D341Med (cell line): Measurements from ENCODE around the gene MYORG.
A peak's percentile ranks its signal among the peaks of the same experiment; 100 is the strongest.
"Not testable (repeated sequence)": the region's sequence is repeated elsewhere in the genome, so short reads cannot be mapped to it uniquely, and the experiment has no call there.

Experiments
- DNase-seq: peaks from one replicate; pipeline ENCODE4 v3.0.0; 2012; ENCODE audit warnings: low spot score

Gene MYORG

GRCh38 chr9:34368796-34369195 lies 7.9 kb downstream of the MYORG start:
- not testable (repeated sequence) for DNase-seq

DNA sequence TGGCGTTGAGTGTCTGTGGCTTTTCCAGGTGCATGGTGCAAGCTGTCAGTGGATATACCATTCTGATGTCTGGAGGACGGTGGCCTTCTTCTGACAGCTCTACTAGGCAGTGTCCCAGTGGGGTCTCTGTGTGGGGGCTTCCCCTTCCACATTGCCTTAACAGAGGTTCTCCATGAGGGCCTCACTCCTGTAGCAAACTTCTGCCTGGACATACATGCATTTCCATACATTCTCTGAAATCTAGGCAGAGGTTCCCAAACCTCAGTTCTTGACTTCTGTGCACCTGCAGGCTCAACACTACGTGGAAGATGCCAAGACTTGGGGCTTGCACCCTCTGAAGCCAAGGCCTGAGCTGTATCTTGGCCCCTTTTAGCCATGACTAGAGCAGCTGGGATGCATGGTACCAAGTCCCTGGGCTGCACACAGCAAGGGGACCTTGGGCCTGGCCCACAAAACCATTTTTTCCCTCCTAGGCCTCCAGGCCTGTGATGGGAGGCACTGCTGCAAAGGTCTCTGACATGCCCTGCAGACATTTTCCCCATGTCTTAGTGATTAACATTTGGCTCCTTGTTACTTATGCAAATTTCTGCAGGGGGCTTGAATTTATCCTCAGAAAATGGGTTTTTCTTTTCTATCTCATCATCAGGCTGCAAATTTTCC lies 8.8 kb downstream of the MYORG start:
- not testable (repeated sequence) for DNase-seq

- no peak for DNase-seq
Measured at GRCh38 chr9:34366365-34366764, 10.3 kb downstream of the MYORG start.

DNA sequence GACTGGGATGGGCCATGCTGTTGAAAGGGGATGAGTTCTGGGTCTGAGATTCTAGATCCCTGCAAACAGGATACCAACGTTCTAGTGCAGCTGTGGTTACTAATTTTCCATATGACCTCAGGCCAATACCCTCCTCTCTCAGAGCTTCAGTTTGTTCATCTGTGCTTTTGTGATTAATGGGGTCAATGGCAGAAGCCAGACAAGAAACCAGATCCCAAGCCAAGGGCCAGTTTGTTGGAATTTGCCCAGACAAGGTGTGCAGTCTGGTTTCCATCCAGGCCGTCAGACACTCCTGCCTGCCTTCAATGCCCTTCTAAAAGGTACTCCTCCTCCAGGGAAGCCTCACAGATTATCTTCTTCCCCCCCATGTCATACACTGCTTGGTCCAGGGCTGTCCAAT lies 11.4 kb downstream of the MYORG start:
- DNase-seq = no peak

- DNase-seq = peak; percentile 60
Measured at GRCh38 chr9:34363619-34364351, 12.9 kb downstream of the MYORG start.

DNA sequence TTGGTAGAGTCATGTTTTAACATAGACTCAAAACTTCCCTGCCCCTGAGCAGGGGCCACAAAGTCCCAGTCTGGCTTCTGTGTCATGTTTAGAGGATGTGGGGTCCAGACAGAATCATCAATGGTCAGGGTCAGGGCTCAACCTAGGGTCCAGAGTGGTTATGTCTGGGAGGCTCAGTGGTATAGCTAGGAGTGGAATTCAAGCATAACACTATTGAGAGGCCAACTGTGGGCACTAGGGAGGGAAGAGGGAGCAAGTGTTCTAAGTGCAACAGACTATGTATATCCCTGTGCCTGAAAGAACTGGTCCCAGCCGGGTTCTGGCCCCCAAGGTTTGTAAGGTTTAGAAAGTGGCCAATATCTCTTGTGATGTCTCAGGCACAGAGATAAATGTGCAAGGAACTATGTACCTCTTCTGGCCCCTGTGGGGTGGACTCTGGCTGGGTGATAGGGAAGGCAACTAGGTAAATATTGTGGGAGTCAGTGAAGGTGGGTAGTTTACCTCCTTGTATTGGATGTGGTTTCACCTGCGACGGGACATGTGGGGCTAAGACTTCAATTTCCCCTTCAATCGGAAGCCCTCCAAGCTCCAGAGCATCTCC lies 14.0 kb downstream of the MYORG start:
- no peak for DNase-seq

- not testable (repeated sequence) for DNase-seq
Measured at GRCh38 chr9:34352957-34353356, 23.7 kb downstream of the MYORG start.

- DNase-seq = not testable (repeated sequence)
Measured at GRCh38 chr9:34352122-34352652, 24.5 kb downstream of the MYORG start.

- DNase-seq = no peak
Measured at GRCh38 chr9:34349324-34349723, 27.4 kb downstream of the MYORG start.

DNA sequence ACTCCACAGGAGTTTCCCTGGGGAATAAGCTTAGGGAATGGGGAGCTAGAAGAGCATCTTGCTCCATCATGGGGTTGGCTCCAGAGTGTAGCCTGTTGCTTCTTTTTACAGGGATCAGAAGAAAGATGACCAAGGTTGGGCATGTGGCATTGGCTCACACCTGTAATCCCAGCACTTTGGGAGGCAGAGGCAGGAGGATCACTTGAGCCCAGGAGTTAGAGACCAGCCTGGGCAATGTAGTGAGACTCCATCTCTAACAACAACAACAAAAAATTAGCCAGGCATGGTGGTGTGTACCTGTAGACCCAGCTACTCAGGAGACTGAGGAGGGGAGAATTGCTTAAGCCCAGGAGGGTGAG lies 28.9 kb downstream of the MYORG start:
- no peak for DNase-seq

DNA sequence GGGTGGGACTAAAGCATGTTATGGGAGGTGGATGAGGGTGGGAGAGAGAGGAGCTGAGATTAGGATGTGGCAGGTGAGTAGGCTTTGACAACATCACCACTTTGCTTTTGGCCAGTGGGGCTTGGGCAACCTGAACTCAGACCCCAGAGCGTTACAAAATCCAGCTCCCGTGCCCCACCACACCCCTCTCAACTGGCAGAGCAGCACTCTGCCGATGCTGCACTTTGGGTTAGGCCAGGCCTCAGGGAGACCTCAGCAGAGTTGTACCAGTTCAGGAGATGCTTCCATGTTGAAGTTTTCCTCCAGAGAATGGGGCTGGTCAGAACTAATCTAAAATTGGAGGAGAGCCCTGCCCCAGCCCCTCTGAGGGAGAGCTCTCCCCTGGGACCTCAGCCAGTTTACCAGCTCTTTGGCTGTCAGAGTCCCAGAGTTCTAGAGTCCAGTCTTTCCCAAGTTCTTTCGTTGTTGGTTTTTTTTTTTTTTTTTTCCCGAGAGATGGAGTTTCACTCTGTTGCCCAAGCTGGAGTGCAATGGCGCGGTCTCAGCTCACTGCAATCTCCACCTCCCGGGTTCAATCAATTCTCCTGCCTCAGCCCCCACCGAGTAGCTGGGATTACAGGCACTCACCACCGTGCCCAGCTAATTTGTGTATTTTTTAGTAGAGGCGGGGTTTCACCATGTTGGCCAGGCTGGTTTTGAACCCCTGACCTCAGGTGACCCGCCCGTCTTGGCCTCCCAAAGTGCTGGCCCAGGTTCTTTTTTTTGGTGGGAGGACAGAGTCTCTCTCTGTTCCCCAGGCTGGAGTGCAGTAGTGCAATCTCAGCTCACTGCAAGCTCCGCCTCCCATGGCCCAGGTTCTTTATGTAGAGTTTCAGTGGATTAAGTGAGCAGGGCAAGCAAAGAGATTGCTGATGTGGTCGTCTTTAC lies 29.6 kb downstream of the MYORG start:
- no peak for DNase-seq

GRCh38 chr9:34343605-34344004 lies 33.1 kb downstream of the MYORG start:
- no peak for DNase-seq

GRCh38 chr9:34343090-34343489 lies 33.6 kb downstream of the MYORG start:
- no peak for DNase-seq

DNA sequence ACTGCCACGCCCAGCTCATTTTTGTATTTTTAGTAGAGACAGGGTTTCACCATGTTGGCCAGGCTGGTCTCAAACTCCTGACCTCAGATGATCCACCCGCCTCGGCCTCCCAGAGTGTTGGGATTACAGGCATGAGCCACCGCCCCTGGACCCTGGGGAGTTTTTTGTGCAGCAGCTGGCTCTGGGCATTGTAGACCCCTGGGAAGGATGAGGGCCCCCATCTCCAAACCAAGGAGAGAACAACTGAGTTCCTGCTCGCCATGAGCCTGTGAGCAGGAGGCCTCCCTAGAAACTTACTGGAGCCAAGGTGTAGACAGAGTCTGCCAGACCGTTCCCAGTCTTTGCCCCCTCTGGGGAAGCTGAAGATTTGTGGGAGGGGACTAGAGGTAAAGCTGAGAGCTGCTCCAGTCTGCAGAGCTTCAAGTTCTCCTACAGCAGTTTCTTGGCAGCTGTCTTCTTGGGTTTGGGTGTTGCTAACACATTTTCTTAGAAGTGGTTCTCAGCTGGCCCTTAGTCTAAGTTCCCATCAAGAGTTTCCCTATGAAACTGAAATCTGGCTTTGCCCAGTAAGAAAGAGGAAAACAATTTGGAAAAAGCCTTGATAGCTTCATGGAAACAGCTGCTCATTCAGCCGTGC lies 34.9 kb downstream of the MYORG start:
- DNase-seq = no peak

DNA sequence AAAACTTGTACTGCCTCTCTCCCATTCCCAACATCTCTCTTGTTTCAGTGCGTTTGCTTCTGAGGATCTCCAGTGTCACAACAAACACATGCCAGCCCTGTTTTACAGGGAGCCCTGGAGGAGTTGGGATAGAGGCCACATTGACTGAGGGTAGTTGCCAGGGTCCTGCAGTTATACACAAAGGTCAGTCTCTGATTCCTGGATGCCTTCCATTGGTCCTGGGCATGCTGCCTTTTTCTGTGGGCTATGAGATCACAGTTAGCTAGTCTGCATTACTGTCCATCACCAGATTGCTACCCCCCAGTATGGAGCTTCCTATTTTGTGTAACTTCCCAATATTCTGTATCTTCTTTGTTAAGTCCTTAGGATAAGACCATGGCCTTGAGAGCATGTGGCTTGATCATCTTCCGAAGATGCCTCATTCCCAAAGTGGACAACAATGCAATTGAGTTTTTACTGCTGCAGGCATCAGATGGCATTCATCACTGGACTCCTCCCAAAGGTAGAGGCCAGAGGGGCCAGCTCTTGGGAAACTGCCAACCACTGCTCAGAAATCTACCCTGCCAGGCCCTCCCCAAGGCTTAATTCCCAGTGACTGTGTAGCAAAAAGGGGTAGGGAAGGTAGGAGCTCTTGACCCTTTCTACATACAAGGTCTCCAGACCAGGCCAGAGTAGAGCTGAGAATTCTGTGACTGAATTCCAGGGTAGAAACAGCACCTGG lies 37.9 kb downstream of the MYORG start:
- no peak for DNase-seq

DNA sequence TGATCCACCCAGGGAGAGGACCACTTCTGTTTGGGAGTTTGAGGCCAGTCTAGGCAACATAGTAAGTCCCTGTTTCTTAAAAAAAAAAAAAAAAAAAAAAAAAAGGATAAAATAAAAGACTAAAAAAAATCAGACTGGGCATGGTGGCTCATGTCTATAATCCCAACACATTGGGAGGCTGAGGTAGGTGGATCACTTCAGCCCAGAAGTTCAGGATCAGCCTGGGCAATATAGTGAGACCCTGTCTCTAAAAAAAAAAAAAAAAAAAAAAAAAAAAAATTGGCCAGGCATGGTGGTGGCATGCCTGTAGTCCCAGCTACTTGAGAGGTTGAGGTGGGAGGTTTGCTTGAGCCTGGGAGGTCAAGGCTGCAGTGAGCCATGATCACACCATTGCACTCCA lies 38.6 kb downstream of the MYORG start:
- DNase-seq = not testable (repeated sequence)

DNA sequence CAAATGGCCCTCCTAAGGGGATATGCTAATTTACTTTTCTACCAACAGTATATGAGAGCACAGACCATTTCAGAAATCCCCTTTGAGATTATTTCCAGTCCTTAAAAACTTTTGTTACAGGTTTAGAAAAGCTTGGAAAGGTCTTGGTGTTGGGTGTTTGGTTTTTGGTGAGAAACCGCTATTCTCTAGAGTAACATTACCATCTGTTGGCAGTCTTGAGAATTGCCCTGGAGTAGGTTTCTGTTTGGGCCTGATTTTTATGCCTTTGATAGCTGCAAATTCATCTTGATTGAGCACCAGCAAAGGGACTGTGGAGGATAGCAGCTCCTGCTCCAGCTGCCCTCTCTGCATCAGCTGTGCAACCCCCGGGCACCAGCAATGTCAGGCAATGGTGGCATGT lies 39.3 kb downstream of the MYORG start:
- no peak for DNase-seq

GRCh38 chr9:34335376-34335775 lies 41.3 kb downstream of the MYORG start:
- DNase-seq = no peak

DNA sequence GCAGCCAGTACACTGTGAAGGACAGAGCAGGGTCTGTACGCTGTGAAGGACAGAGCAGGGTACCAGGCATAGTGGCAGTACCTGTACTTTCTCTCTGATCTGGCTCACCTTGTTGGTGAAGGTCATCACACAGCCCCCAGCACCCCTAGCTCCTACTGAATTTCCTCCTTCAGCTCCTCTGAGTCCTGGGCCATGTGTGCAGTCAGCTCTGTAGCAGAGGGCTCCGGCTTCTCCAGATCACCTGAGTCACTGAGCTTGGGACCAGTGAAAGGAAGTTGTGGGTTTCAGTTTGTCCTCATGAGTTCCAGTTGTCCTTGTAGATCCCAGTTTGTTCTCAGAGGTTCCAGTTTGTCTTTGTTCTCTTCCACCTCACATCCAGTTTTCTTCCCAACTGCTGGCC lies 41.8 kb downstream of the MYORG start:
- no peak for DNase-seq

GRCh38 chr9:34334337-34334824 lies 42.3 kb downstream of the MYORG start:
- DNase-seq = no peak

DNA sequence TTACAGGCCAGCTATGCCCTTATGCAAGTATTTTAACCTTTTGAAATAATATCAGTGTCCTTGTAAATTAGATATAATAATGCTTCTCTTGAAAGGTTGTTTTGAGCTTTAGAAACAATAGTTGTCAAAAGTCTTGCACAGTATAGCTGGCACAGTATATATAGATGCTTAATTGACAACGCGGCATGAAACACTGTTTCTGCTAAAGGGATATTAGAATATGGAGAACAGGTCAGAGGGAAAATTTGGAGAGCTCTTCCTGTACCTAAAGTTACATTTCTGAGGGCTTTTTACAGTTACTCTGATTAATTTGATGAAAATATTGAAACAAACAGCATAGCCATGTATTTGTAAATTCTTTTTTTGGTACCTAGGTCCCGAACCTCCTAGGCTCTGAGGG lies 42.9 kb downstream of the MYORG start:
- no peak for DNase-seq
